ENCODE results near the gene SEMA4D.

The SEMA4D gene

GRCh38 chr9:89384783-89385182 is 113.1 kb downstream of the SEMA4D start:
- Histone ChIP-seq H3K79me2 (ENCODE audit: insufficient read depth, low read length) (no peaks in the 10 kb centered on the region), H3F3A (ENCODE audit: low read depth) (no peaks in the 10 kb centered on the region), H3K4me3 (ENCODE audit: low read length, poor library complexity, severe bottlenecking) (no peak overlapping the region), H3K9ac (ENCODE audit: low read depth, low read length, poor library complexity, severe bottlenecking) (no peak overlapping the region), H3K4me1 (ENCODE audit: insufficient read depth, low read length, poor library complexity, severe bottlenecking) (no peaks in the 10 kb centered on the region), H3K9me2 (replicated peaks; ENCODE audit: low read depth, low read length) (no peaks in the 10 kb centered on the region), H3K27me3 (ENCODE audit: insufficient read depth, low read length, poor library complexity, severe bottlenecking) (no peaks in the 10 kb centered on the region), H2AFZ (ENCODE audit: low read length) (no peak overlapping the region), H4K20me1 (ENCODE audit: insufficient read depth, low read length, poor library complexity, severe bottlenecking) (peaks cover 1% of the 10 kb centered on the region), H3K4me2 (ENCODE audit: low read depth, low read length, poor library complexity, severe bottlenecking) (no peak overlapping the region), H3K9me3 (ENCODE audit: insufficient read depth, low read depth, low read length) (no peaks in the 10 kb centered on the region), H3K36me3 (ENCODE audit: insufficient read depth, low read length) (peaks cover 97% of the 10 kb centered on the region)
- TF ChIP-seq EZH2phosphoT487 (IDR thresholded peaks at IDR 0.05; ENCODE audit: borderline replicate concordance) (no peak), CTCF (conservative IDR thresholded peaks at IDR 0.05; ENCODE audit: low read length) (no peak)

- peaks cover 97% of the 10 kb centered on the region for H3K36me3 ChIP-seq (ENCODE audit: insufficient read depth, low read length)
- no peak for TF ChIP-seq CTCF (conservative IDR thresholded peaks at IDR 0.05; ENCODE audit: low read length)
- TF ChIP-seq EZH2phosphoT487 (IDR thresholded peaks at IDR 0.05; ENCODE audit: borderline replicate concordance), result no peak
Observed at GRCh38 chr9:89383721-89384300, 114.1 kb downstream of the SEMA4D start.

GRCh38 chr9:89383030-89383720 is 114.7 kb downstream of the SEMA4D start:
- no peaks in the 10 kb centered on the region for H3K79me2 ChIP-seq (ENCODE audit: insufficient read depth, low read length)
- H2AFZ ChIP-seq (ENCODE audit: low read length), result no peak overlapping the region
- no peaks in the 10 kb centered on the region for H3K4me1 ChIP-seq (ENCODE audit: insufficient read depth, low read length, poor library complexity, severe bottlenecking)
- H3F3A ChIP-seq (ENCODE audit: low read depth), result no peaks in the 10 kb centered on the region
- TF ChIP-seq CTCF (conservative IDR thresholded peaks at IDR 0.05; ENCODE audit: low read length) (no peak), EZH2phosphoT487 (IDR thresholded peaks at IDR 0.05; ENCODE audit: borderline replicate concordance) (no peak)
- H3K4me3 ChIP-seq (ENCODE audit: low read length, poor library complexity, severe bottlenecking), result no peak overlapping the region
- H3K9me2 ChIP-seq (replicated peaks; ENCODE audit: low read depth, low read length), result no peaks in the 10 kb centered on the region
- no peak overlapping the region for H3K4me2 ChIP-seq (ENCODE audit: low read depth, low read length, poor library complexity, severe bottlenecking)
- no peak overlapping the region for H3K9ac ChIP-seq (ENCODE audit: low read depth, low read length, poor library complexity, severe bottlenecking)
- H3K36me3 ChIP-seq (ENCODE audit: insufficient read depth, low read length), result peaks cover 97% of the 10 kb centered on the region
- H3K9me3 ChIP-seq (ENCODE audit: insufficient read depth, low read depth, low read length), result no peaks in the 10 kb centered on the region
- no peaks in the 10 kb centered on the region for H4K20me1 ChIP-seq (ENCODE audit: insufficient read depth, low read length, poor library complexity, severe bottlenecking)
- no peaks in the 10 kb centered on the region for H3K27me3 ChIP-seq (ENCODE audit: insufficient read depth, low read length, poor library complexity, severe bottlenecking)

More at GRCh38 chr9:89383721-89384300, 114.1 kb downstream of the SEMA4D start:
- H3K79me2 ChIP-seq (ENCODE audit: insufficient read depth, low read length), result no peaks in the 10 kb centered on the region
- H2AFZ ChIP-seq (ENCODE audit: low read length), result no peak overlapping the region
- no peaks in the 10 kb centered on the region for H3K4me1 ChIP-seq (ENCODE audit: insufficient read depth, low read length, poor library complexity, severe bottlenecking)
- H3K4me3 ChIP-seq (ENCODE audit: low read length, poor library complexity, severe bottlenecking), result no peak overlapping the region
- no peaks in the 10 kb centered on the region for H3K9me2 ChIP-seq (replicated peaks; ENCODE audit: low read depth, low read length)
- no peaks in the 10 kb centered on the region for H3F3A ChIP-seq (ENCODE audit: low read depth)
- no peaks in the 10 kb centered on the region for H3K27me3 ChIP-seq (ENCODE audit: insufficient read depth, low read length, poor library complexity, severe bottlenecking)
- H4K20me1 ChIP-seq (ENCODE audit: insufficient read depth, low read length, poor library complexity, severe bottlenecking), result no peaks in the 10 kb centered on the region
- H3K9me3 ChIP-seq (ENCODE audit: insufficient read depth, low read depth, low read length), result no peaks in the 10 kb centered on the region
- no peak overlapping the region for H3K4me2 ChIP-seq (ENCODE audit: low read depth, low read length, poor library complexity, severe bottlenecking)
- no peak overlapping the region for H3K9ac ChIP-seq (ENCODE audit: low read depth, low read length, poor library complexity, severe bottlenecking)
